GM12878 (cell line): Measurements from ENCODE around the gene CCDC6. TPM values are rescaled to one million over a fixed set of nuclear protein-coding genes. Genes with fewer than 3 reads are reported as not detected.
A peak's percentile ranks its signal among the peaks of the same experiment; 100 is the strongest.

Experiments
- ATAC-seq: fragments of 200-7000 bp; cut with Tn5 transposase; 3 replicates; pipeline ENCODE4 v1.9.1; 2020; ENCODE audit warnings: mild to moderate bottlenecking, moderate library complexity
- BruUV-seq: library from RNA; stranded (reverse); fragments of 400-500 nt; replicated peaks from 2 replicates; lab custom pipeline; 2021; lab: Mats Ljungman, UMichigan
- CTCF ChIA-PET: fragments of 300-600 bp; sonication (Branson Sonifier 250); formaldehyde crosslinking; extraction: SDS; loops from one replicate; lab custom pipeline; 2021; ENCODE audit warnings: inconsistent platforms; lab: Yijun Ruan, JAX
- POLR2A ChIA-PET: fragments of 350-600 bp; formaldehyde crosslinking; extraction: SDS; loops from one replicate; lab custom pipeline; 2021; ENCODE audit warnings: inconsistent platforms; lab: Charles Lee
- RAD21 ChIA-PET: fragments of 300-600 bp; sonication (Branson Sonifier 250); formaldehyde crosslinking; loops from one replicate; lab custom pipeline; 2023; ENCODE audit warnings: antibody characterized with exemption; ENCODE audit not compliant: unreplicated experiment; lab: Charles Lee
- SMC1A ChIA-PET: fragments of 300-600 bp; sonication (Branson Sonifier 250); formaldehyde crosslinking; loops from one replicate; lab custom pipeline; 2023; ENCODE audit not compliant: unreplicated experiment, uncharacterized antibody; lab: Charles Lee
- DNase-seq: peaks from one replicate; pipeline ENCODE4 v3.0.0-alpha.2; 2011; ENCODE audit warnings: low read depth, low spot score
- FAIRE-seq: peaks from 3 replicates; lab custom pipeline; 2011; peaks lifted over from hg19 to GRCh38; lab: Jason Lieb, UNC
- H2AFZ ChIP-seq: 2 replicates; pipeline ENCODE4 v1.6.0; 2011; ENCODE audit warnings: low read depth, low read length, control low read depth; ENCODE audit not compliant: control insufficient read depth
- H3K27ac ChIP-seq: 2 replicates; pipeline ENCODE4 v1.5.1; 2011; ENCODE audit warnings: control low read depth; ENCODE audit not compliant: control insufficient read depth, insufficient read depth
- H3K27me3 ChIP-seq, 2 experiments: replicated peaks in 1 of 2; 2 replicates each; pipeline versions ENCODE4 v1.6.0 to v1.6.1; 2011; ENCODE audit warnings: low read length in 1 of 2; ENCODE audit not compliant: control insufficient read depth in 2 of 2, insufficient read depth in 2 of 2
- H3K36me3 ChIP-seq, 2 experiments: 2 replicates each; pipeline ENCODE4 v1.5.1; 2011; ENCODE audit warnings: low read length in 1 of 2; ENCODE audit not compliant: control insufficient read depth in 2 of 2, insufficient read depth in 2 of 2
- H3K4me1 ChIP-seq: 2 replicates; pipeline ENCODE4 v1.6.1; 2011; ENCODE audit warnings: mild to moderate bottlenecking, low read length, moderate library complexity, mixed read lengths; ENCODE audit not compliant: control insufficient read depth, insufficient read depth
- H3K4me2 ChIP-seq: 2 replicates; pipeline ENCODE4 v1.6.0; 2011; ENCODE audit warnings: control low read depth; ENCODE audit not compliant: control insufficient read depth, insufficient read depth
- H3K4me3 ChIP-seq: fragments of 200-600 bp; sonication (generic); 2 replicates; pipeline ENCODE4 v1.5.1; 2016
- H3K79me2 ChIP-seq: 2 replicates; pipeline ENCODE4 v1.6.0; 2011; ENCODE audit warnings: low read length; ENCODE audit not compliant: control insufficient read depth, insufficient read depth
- H3K9ac ChIP-seq: 2 replicates; pipeline ENCODE4 v1.8.0; 2011; ENCODE audit warnings: low read length, control low read depth, mixed read lengths; ENCODE audit not compliant: control insufficient read depth, insufficient read depth
- H3K9me3 ChIP-seq: replicated peaks from 3 replicates; pipeline ENCODE4 v1.5.1; 2011; ENCODE audit warnings: mild to moderate bottlenecking, low read length; ENCODE audit not compliant: control insufficient read depth, insufficient read depth
- H4K20me1 ChIP-seq: 2 replicates; pipeline ENCODE4 v1.6.0; 2011; ENCODE audit not compliant: control insufficient read depth, insufficient read depth
- RUNX3 ChIP-seq: IDR thresholded peaks from 2 replicates; pipeline ENCODE4 v1.6.1; 2012; ENCODE audit warnings: low read length, inconsistent platforms
- SMAD1 ChIP-seq: fragments of 450-650 bp; IDR thresholded peaks from 2 replicates; pipeline ENCODE4 v1.6.1; 2018; ENCODE audit warnings: mild to moderate bottlenecking, low read depth; ENCODE audit not compliant: partially characterized antibody
- ZBTB40 ChIP-seq: fragments of 450-650 bp; IDR thresholded peaks from 2 replicates; pipeline ENCODE4 v1.6.1; 2016; ENCODE audit warnings: mild to moderate bottlenecking, moderate library complexity, borderline replicate concordance
- WGBS: methylation state at CpG from one replicate; pipeline ENCODE4 v1.1.6; 2016; ENCODE audit warnings: low lambda C conversion rate; ENCODE audit not compliant: insufficient replicate concordance, insufficient coverage; ENCODE audit errors: missing lambda C conversion rate; 5-methylcytosine and 5-hydroxymethylcytosine counted together
- in situ Hi-C: fragments of 300-500 bp; cut with MboI; formaldehyde crosslinking; loops from 9 replicates; pipeline ENCODE4 v1.14.3; 2018; ENCODE audit warnings: mixed read lengths
- intact Hi-C: fragments of 100-400 bp; cut with micrococcal nuclease; formaldehyde crosslinking; loops from one replicate; pipeline ENCODE4 v1.14.2; 2022; ENCODE audit not compliant: unreplicated experiment
- polyA plus RNA-seq, 11 experiments: library from polyadenylated mRNA; depleted of rRNA in 4 of 11; unstranded in 6 of 11; stranded (reverse) in 5 of 11; fragments of >200 nt; fragmentation: Nextera tagmentation in 4 of 11; fragmentation: Illumina TruSeq in 1 of 11; extraction: Ambion mirVana in 4 of 11; extraction: Trizol in 1 of 11; gene quantifications; 1 replicate in 1 of 11; 2 replicates in 10 of 11; pipeline versions ENCODE4 v1.2.1 to v1.2.3, GENCODE V29; 2011 to 2016; ENCODE audit warnings: inconsistent platforms in 2 of 11, missing spikeins in 2 of 11, low read depth in 1 of 11
- total RNA-seq, 4 experiments: library from RNA; depleted of rRNA in 3 of 4; stranded (reverse); fragments of >200 nt in 3 of 4; fragmentation: Illumina TruSeq in 1 of 4; extraction: Trizol in 1 of 4; gene quantifications; 2 replicates each; pipeline versions ENCODE4 v1.2.1 to v1.2.3, GENCODE V29; 2013 to 2021

Gene CCDC6
- total and polyA plus RNA-seq, 10 of the 15 experiments (the other 5 are each of a cell fraction or from before 2014, with no cell fraction given): 11.8 to 46.2 (median 26.7) TPM

GRCh38 chr10:59903871-59904270, 2.5 kb downstream of the CCDC6 start:
- Histone ChIP-seq H4K20me1 (no peaks in the 10 kb centered on the region; the same call in 1 of the 2 replicates), H3K4me1 (peaks cover 20% of the 10 kb centered on the region), H3K79me2 (peaks cover 75% of the 10 kb centered on the region), H3K27ac (no peak overlapping the region), H3K9ac (peak overlapping the region; percentile 34; the same call in 1 of the 2 replicates), H3K4me3 (peak overlapping the region; percentile 94), H3K4me2 (peak overlapping the region; percentile 93), H2AFZ (no peak overlapping the region), H3K9me3 (no peaks in the 10 kb centered on the region), H3K36me3 (no peaks in the 10 kb centered on the region; a peak in 2 of 4 replicates), H3K27me3 (no peaks in the 10 kb centered on the region)
- ChIA-PET RAD21 (interaction anchor here (1.0 to 6.1 kb wide), 4 partner anchors 15 to 38 kb away, joined by 4 to 140 read pairs (median 6); no protein-coding TSS in a partner anchor), SMC1A (interaction anchor here (0.9 to 10.1 kb wide), 5 partner anchors 13 to 69 kb away, joined by 3 to 143 read pairs (median 5); no protein-coding TSS in a partner anchor), POLR2A (no interaction called here), CTCF (interaction anchor here (2.0 to 5.7 kb wide), 3 partner anchors 13 to 71 kb away, joined by 7 to 71 read pairs (median 8); no protein-coding TSS in a partner anchor)
- BruUV-seq: TSS peak; percentile 65
- intact Hi-C loops: loop anchor here (10.0 kb wide), 4 partner anchors 331 to 1639 kb away; partner anchors contain the start of genes CISD1 and IPMK
- no peak for ATAC-seq
- WGBS: 78% methylated on average over 6 of the region's 6 CpGs
- TF ChIP-seq SMAD1: no peak
- TF ChIP-seq RUNX3: 0 out of 2 replicates have a peak, but pooled peaks have one; percentile 5
- TF ChIP-seq ZBTB40: peak; percentile 65; the same call in 1 of the 2 replicates
- in situ Hi-C loops: no loop called here
- DNase-seq: no peak
- no peak for FAIRE-seq
